SU-DHL-6 (cell line): Measurements from ENCODE around the gene RIBC2.

Experiments used
- CTCF ChIP-seq: fragments of 200-600 bp; sonication (generic); IDR thresholded peaks from one replicate; pipeline ENCODE4 v1.5.1; 2017; ENCODE audit warnings: antibody characterized with exemption, mild to moderate bottlenecking, low read length, moderate library complexity; ENCODE audit not compliant: insufficient read depth, poor library complexity, severe bottlenecking
- EZH2phosphoT487 ChIP-seq: fragments of 200-600 bp; sonication (generic), shearing (Covaris generic); conservative IDR thresholded peaks from 2 replicates; pipeline ENCODE4 v1.6.1; 2018; ENCODE audit warnings: mild to moderate bottlenecking, antibody characterized with exemption, low read length, moderate library complexity, mixed read lengths

- no peak for TF ChIP-seq CTCF
- TF ChIP-seq EZH2phosphoT487, result no peak
These were observed 17.4 kb downstream of the RIBC2 start for GRCh38 chr22:45430871-45431270.
